Measurements from ENCODE around the gene GNA12.

DNA sequence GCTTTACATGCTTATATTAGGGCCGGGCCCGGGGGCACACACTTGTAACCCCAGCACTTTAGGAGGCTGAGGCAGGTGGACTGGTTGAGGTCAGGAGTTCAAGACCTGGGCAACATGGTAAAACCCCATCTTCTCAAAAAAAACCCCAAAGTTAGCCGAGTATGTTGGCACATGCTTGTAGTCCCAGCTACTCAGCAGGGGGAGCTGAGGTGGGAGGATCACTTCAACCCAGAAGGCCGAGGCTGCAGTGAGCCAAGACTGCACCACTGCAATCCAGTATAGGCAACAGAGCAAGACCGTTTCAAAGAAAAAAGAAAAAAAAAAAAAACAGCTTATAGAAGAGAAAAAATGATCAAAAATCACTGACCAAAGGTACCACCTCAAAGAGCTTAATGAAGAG lies 93.0 kb downstream of the GNA12 start:
- no peak for TF ChIP-seq POLR2A (IDR thresholded peaks at IDR 0.05)
- no peak for TF ChIP-seq CTCF (IDR thresholded peaks at IDR 0.05)

All from lower leg skin (tissue), 3 donors.